ENCODE results near the gene PRKCE.

DNA sequence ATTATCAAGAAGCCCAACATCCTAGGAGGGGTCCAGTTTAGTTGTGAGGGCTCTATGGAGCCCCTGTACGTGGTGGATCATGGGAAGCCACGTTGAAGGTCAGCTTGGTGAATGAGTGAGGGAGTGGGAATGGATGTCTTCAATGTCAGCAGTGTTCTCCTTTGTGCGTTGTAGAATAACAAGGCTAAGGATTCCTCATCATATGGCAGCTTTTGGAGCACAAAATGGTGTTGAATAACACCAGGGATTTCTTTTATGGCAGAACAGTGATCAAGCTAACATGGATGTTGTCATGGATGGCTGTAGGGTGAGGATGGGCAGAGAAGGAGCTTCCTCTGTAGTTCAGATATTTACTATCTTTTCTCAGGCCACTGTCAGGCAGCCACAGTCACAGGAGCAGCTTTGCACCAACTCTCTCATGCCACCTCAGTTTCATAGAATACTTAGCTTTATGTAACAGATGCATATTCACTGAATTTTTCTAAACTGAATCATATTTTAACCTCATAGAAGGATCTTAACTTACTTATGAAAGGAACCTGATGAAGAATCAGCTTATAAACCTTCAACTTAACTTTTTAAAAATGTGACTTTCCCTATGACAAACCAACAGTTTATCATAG, 361.3 kb downstream of the PRKCE start:
- no peak for TF ChIP-seq POLR2A (IDR thresholded peaks at IDR 0.05)
- TF ChIP-seq, protein P1, sequence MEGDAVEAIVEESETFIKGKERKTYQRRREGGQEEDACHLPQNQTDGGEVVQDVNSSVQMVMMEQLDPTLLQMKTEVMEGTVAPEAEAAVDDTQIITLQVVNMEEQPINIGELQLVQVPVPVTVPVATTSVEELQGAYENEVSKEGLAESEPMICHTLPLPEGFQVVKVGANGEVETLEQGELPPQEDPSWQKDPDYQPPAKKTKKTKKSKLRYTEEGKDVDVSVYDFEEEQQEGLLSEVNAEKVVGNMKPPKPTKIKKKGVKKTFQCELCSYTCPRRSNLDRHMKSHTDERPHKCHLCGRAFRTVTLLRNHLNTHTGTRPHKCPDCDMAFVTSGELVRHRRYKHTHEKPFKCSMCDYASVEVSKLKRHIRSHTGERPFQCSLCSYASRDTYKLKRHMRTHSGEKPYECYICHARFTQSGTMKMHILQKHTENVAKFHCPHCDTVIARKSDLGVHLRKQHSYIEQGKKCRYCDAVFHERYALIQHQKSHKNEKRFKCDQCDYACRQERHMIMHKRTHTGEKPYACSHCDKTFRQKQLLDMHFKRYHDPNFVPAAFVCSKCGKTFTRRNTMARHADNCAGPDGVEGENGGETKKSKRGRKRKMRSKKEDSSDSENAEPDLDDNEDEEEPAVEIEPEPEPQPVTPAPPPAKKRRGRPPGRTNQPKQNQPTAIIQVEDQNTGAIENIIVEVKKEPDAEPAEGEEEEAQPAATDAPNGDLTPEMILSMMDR (IDR thresholded peaks at IDR 0.05) = no peak
